Activated T-cell treated with anti-CD3 and anti-CD28 coated beads, Interleukin-2, amount 50 U/mL, for 4 hours (primary cell): ENCODE measurements around the gene DDC. TPM values are rescaled to one million over a fixed set of nuclear protein-coding genes. Genes with fewer than 3 reads are reported as not detected.
A peak's percentile ranks its signal among the peaks of the same experiment; 100 is the strongest.

ENCODE experiments used
- ATAC-seq, 2 donors: fragments of 200-7000 bp; cut with Tn5 transposase; one replicate each; pipeline ENCODE4 v1.10.0; 2021
- DNase-seq: peaks from one replicate; pipeline ENCODE4 v3.0.0-alpha.2; 2020
- H3K27me3 Mint-ChIP-seq: one replicate; pipeline ENCODE4 v1.8.0; 2021; ENCODE audit warnings: low read depth, mixed read lengths
- H3K36me3 Mint-ChIP-seq: one replicate; pipeline ENCODE4 v1.8.0; 2022; ENCODE audit warnings: mixed read lengths; ENCODE audit not compliant: insufficient read depth
- H3K4me1 Mint-ChIP-seq: one replicate; pipeline ENCODE4 v1.8.0; 2021; ENCODE audit warnings: low read depth, mixed read lengths
- H3K4me3 Mint-ChIP-seq: one replicate; pipeline ENCODE4 v1.8.0; 2021; ENCODE audit warnings: mild to moderate bottlenecking, moderate library complexity, mixed read lengths
- H3K9me3 Mint-ChIP-seq: one replicate; pipeline ENCODE4 v1.8.0; 2021; ENCODE audit warnings: mixed read lengths
- total RNA-seq, 3 donors: library from RNA; stranded (reverse); gene quantifications; one replicate each; pipeline ENCODE4 v1.2.1, GENCODE V29; 2021

Gene DDC
- total RNA-seq, 3 donors from 2014 or later, result 0.38 to 0.61 TPM; not detected in 1

DNA sequence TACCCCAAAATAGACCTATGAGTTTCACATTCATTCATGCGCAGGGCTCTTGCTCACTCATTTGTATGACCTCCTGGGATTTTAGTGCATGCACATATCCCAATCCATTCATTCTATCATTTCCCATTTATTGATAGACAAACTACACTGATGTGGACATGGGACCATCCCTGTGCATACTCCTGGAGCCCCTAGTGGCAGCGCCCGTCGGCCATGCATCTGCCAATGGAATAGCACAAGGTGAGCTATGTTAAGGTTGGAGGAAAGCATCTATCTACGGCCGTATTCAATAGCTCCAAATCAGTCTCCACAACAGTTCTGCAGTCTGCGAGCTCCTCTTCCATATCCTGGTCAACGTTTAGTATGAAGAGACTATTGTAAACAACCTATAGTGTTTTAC lies 83.3 kb downstream of the DDC start:
- H3K27me3 Mint-ChIP-seq, result peaks cover 5% of the 10 kb centered on the region
- no peaks in the 10 kb centered on the region for H3K9me3 Mint-ChIP-seq
- no peak for ATAC-seq
- no peak for DNase-seq
- H3K4me1 Mint-ChIP-seq, result no peaks in the 10 kb centered on the region
- H3K36me3 Mint-ChIP-seq, result no peaks in the 10 kb centered on the region
- H3K4me3 Mint-ChIP-seq, result no peak overlapping the region

GRCh38 chr7:50480797-50481196 lies 84.4 kb downstream of the DDC start:
- Mint-ChIP-seq H3K4me1 (no peaks in the 10 kb centered on the region), H3K4me3 (no peak overlapping the region), H3K36me3 (no peaks in the 10 kb centered on the region), H3K27me3 (peaks cover 12% of the 10 kb centered on the region), H3K9me3 (no peaks in the 10 kb centered on the region)
- no peak for ATAC-seq
- no peak for DNase-seq

- no peaks in the 10 kb centered on the region for H3K9me3 Mint-ChIP-seq
- no peaks in the 10 kb centered on the region for H3K36me3 Mint-ChIP-seq
- H3K4me1 Mint-ChIP-seq, result no peaks in the 10 kb centered on the region
- DNase-seq, result no peak
- ATAC-seq, result no peak
- no peak overlapping the region for H3K4me3 Mint-ChIP-seq
- H3K27me3 Mint-ChIP-seq, result peaks cover 10% of the 10 kb centered on the region
These were observed 85.3 kb downstream of the DDC start for GRCh38 chr7:50479743-50480517.

DNA sequence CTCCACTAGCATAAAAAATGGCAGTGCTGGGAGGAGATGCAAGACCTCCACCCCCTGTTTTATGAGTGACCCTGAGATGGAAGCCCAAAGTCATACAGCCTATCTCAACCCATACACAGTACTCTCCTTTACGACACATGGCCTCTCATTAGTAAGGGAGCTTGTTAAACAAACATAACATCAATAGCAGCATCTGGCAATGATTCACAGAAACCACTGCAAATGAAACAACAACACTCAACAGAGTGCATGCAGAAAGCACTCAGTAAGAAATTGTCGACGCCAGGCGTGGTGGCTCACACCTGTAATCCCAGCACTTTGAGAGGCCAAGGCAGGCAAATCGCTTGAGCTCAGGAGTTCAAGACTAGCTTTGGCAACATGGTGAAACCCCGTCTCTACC lies 87.6 kb downstream of the DDC start:
- ATAC-seq (no peak), DNase-seq (no peak)
- H3K36me3 Mint-ChIP-seq, result no peaks in the 10 kb centered on the region

GRCh38 chr7:50476953-50477625 lies 88.1 kb downstream of the DDC start:
- H3K4me1 Mint-ChIP-seq, result no peaks in the 10 kb centered on the region
- H3K4me3 Mint-ChIP-seq, result no peak overlapping the region
- H3K27me3 Mint-ChIP-seq, result peaks cover 7% of the 10 kb centered on the region
- no peaks in the 10 kb centered on the region for H3K36me3 Mint-ChIP-seq
- ATAC-seq (no peak), DNase-seq (no peak)
- H3K9me3 Mint-ChIP-seq, result no peaks in the 10 kb centered on the region

More for the DNA sequence above, 87.6 kb downstream of the DDC start:
- H3K4me1 Mint-ChIP-seq, result no peaks in the 10 kb centered on the region
- no peaks in the 10 kb centered on the region for H3K9me3 Mint-ChIP-seq
- peaks cover 7% of the 10 kb centered on the region for H3K27me3 Mint-ChIP-seq
- no peak overlapping the region for H3K4me3 Mint-ChIP-seq

GRCh38 chr7:50475340-50475739 lies 89.9 kb downstream of the DDC start:
- DNase-seq, result no peak
- peaks cover 7% of the 10 kb centered on the region for H3K27me3 Mint-ChIP-seq
- H3K36me3 Mint-ChIP-seq, result no peaks in the 10 kb centered on the region
- ATAC-seq, result no peak
- H3K4me3 Mint-ChIP-seq, result no peak overlapping the region
- H3K4me1 Mint-ChIP-seq, result no peaks in the 10 kb centered on the region
- H3K9me3 Mint-ChIP-seq, result no peaks in the 10 kb centered on the region

DNA sequence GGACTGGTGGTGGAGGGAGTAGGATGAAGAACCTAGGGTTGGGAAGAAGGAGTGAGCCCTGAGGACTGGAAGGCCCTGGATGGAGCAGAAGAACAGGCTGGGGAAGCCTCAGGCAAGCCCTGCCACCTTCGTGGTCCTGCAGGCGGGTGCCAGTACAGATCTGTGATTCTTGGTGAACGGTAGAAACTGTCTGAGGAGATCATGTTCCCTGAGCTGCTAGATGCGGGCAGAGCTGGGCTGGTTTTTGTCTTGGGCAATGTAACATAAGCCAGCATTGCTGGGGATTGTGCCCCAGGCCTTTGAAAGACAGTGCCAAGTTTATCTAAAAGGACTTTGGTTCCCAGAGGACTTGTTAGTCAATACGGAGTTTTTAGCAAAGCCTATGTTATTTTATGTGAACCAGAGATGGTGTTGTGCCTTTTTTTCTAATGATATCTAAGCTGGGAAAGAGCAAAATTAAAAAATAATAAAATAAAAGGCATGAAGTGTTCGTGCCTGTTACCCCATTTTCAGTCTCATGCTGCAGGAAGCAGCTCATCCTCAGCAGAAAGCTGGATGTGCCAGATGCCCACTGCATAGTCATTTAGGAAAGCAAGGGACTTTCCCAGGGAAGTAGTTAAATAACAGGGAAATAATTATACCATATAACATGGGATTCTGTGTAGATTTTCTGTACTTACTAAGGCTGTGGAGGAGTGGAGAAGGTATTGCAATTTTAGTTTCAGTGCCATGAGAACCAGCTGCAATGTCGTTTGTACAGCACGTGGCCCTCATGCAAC lies 90.6 kb downstream of the DDC start:
- H3K27me3 Mint-ChIP-seq, result peaks cover 7% of the 10 kb centered on the region
- H3K36me3 Mint-ChIP-seq, result no peaks in the 10 kb centered on the region
- no peak overlapping the region for H3K4me3 Mint-ChIP-seq
- DNase-seq (no peak), ATAC-seq (no peak)
- no peaks in the 10 kb centered on the region for H3K9me3 Mint-ChIP-seq
- no peaks in the 10 kb centered on the region for H3K4me1 Mint-ChIP-seq

GRCh38 chr7:50473531-50473930 lies 91.7 kb downstream of the DDC start:
- H3K27me3 Mint-ChIP-seq, result peaks cover 7% of the 10 kb centered on the region
- ATAC-seq, result no peak
- no peaks in the 10 kb centered on the region for H3K4me1 Mint-ChIP-seq

GRCh38 chr7:50472427-50472826 lies 92.8 kb downstream of the DDC start:
- ATAC-seq (no peak), DNase-seq (no peak)
- H3K4me1 Mint-ChIP-seq, result peaks cover 10% of the 10 kb centered on the region
- H3K36me3 Mint-ChIP-seq, result no peaks in the 10 kb centered on the region
- H3K9me3 Mint-ChIP-seq, result no peaks in the 10 kb centered on the region
- H3K27me3 Mint-ChIP-seq, result peaks cover 7% of the 10 kb centered on the region
- H3K4me3 Mint-ChIP-seq, result no peak overlapping the region

More at GRCh38 chr7:50473531-50473930, 91.7 kb downstream of the DDC start:
- no peak overlapping the region for H3K4me3 Mint-ChIP-seq
- H3K36me3 Mint-ChIP-seq, result no peaks in the 10 kb centered on the region
- DNase-seq, result no peak
- no peaks in the 10 kb centered on the region for H3K9me3 Mint-ChIP-seq

DNA sequence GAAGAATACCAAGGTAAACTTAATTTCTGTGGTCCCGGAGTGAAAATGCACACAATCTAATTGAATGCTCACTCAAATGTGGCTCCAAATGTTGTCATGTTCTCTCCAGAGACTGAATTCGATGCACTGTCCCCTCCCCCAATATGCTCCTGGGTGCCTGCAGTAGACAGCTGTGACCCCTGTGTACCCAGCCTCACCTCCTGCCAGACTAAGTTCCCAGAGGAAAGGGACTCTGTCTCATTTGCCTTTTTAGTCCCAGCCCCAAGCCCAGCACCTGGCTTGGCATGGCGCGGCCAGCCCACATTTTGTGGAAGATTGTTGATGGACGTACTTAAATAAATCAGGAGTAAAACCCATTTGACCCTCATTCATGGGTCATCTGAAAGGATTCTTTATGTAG lies 93.2 kb downstream of the DDC start:
- H3K36me3 Mint-ChIP-seq, result no peaks in the 10 kb centered on the region
- no peak overlapping the region for H3K4me3 Mint-ChIP-seq
- H3K27me3 Mint-ChIP-seq, result peaks cover 7% of the 10 kb centered on the region
- H3K4me1 Mint-ChIP-seq, result peaks cover 10% of the 10 kb centered on the region
- DNase-seq (no peak), ATAC-seq (no peak)
- no peaks in the 10 kb centered on the region for H3K9me3 Mint-ChIP-seq

DNA sequence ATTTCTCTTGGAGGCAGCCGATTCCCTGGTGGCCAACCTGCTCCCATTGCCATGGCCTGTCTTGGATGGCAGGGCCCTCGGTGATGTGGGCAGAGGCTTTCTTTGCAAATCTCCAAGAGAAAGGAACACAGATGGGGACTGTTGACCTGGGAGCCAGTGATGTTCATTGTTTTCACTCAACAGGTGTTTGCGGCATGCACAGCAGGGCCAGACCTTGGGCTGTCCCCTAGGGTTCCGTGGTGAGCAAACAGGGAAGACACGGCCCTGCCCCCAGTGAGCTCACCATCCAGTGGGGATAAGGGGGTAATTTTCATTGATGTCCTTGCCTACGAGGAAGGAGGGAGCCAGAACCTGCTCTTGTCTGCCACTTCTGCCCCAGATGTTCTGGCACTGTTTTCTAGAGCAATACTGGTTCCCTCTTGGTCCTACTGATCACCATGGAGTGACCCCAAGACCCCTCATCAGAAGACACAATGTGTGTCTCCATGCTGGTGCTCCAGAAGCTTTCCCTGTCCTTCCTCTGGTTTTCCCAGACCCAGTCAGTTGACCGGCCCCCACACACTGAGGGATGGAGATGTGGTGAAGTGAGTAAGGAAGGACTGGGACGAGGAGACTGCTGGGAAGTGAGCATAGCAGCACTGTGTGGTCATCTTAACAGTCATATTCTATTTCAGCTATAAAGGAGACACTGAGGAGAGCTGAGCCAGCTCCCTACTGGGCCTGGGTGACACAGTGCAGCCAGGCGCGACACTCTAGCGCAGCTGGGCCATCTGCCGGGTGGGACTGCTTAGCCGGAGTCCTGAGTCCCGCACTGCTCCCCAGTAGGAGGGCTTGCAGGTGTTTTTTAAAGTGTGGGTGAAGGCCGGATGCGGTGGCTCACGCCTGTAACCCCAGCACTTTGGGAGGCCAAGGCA lies 94.7 kb downstream of the DDC start:
- ATAC-seq (no peak), DNase-seq (no peak)
- no peaks in the 10 kb centered on the region for H3K36me3 Mint-ChIP-seq
- no peak overlapping the region for H3K4me3 Mint-ChIP-seq
- no peaks in the 10 kb centered on the region for H3K9me3 Mint-ChIP-seq
- H3K27me3 Mint-ChIP-seq, result no peaks in the 10 kb centered on the region
- peaks cover 10% of the 10 kb centered on the region for H3K4me1 Mint-ChIP-seq

DNA sequence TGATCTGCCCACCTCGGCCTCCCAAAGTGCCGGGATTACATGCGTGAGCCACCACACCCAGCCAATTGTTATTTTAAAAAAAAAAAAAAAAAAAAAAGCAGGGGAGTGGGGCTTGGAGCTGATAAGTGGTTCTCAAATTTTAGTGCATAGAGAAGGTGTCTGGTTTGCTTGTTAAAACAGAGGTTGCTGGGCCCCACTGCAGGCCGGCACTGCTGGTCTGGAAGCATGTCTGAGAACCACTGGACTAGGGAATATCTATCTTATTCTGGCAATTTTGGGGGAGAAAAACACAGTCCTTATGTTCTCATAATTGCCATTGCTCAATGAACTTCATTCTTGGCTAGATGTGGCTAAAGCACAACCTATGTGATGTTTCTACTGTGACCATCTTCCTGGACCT lies 96.0 kb downstream of the DDC start:
- Mint-ChIP-seq H3K4me1 (peaks cover 10% of the 10 kb centered on the region), H3K4me3 (no peak overlapping the region), H3K9me3 (no peaks in the 10 kb centered on the region), H3K27me3 (no peaks in the 10 kb centered on the region), H3K36me3 (no peaks in the 10 kb centered on the region)
- ATAC-seq, result no peak
- DNase-seq, result no peak

GRCh38 chr7:50467817-50468610 lies 97.2 kb downstream of the DDC start:
- ATAC-seq, result peak; percentile 97
- Mint-ChIP-seq H3K4me1 (peaks cover 10% of the 10 kb centered on the region), H3K4me3 (peak overlapping the region; percentile 52), H3K36me3 (no peaks in the 10 kb centered on the region), H3K27me3 (no peaks in the 10 kb centered on the region), H3K9me3 (no peaks in the 10 kb centered on the region)
- DNase-seq, result peak; percentile 77
